Body of pancreas (tissue), 4 donors: Measurements from ENCODE around the gene DIS3L. TPM values are rescaled to one million over a fixed set of nuclear protein-coding genes. Genes with fewer than 3 reads are reported as not detected.

ENCODE experiments used
- ATAC-seq: fragments of 150-250 bp; one replicate; pipeline ENCODE4 v1.9.1; 2016
- DNase-seq, 4 donors: peaks; one replicate each; pipeline ENCODE4 v3.0.0-alpha.2; 2019
- H3K27ac ChIP-seq, 4 donors: fragments of 200-600 bp; sonication (generic); 1 replicate in 3 of 4; 2 replicates in 1 of 4; pipeline versions ENCODE4 v1.5.1 to v1.6.1; 2016 to 2019; ENCODE audit warnings: mild to moderate bottlenecking in 1 of 4, mixed read lengths in 1 of 4, moderate library complexity in 1 of 4
- H3K27me3 ChIP-seq, 2 donors: fragments of 200-600 bp; sonication (generic); one replicate each; pipeline ENCODE4 v1.6.0; 2016; ENCODE audit warnings: mild to moderate bottlenecking in 1 of 2
- H3K36me3 ChIP-seq, 2 donors: fragments of 200-600 bp; sonication (generic); replicated peaks in 1 of 2; 2 replicates each; pipeline ENCODE4 v1.5.1; 2016; ENCODE audit warnings: low read depth in 2 of 2; ENCODE audit not compliant: insufficient read depth in 1 of 2
- H3K4me1 ChIP-seq: fragments of 200-600 bp; sonication (generic); one replicate; pipeline ENCODE4 v1.6.0; 2016
- H3K4me3 ChIP-seq, 2 donors: fragments of 200-600 bp; sonication (generic); 1 replicate in 1 of 2; 2 replicates in 1 of 2; pipeline ENCODE4 v1.5.1; 2016 to 2019
- H3K9me3 ChIP-seq, 3 donors: fragments of 200-600 bp; sonication (generic); 1 replicate in 2 of 3; 2 replicates in 1 of 3; pipeline ENCODE4 v1.5.1; 2016
- CTCF ChIP-seq, 7 experiments: fragments of 450-650 bp in 4 of 7; fragments of 200-600 bp in 3 of 7; sonication (generic) in 3 of 7; IDR thresholded peaks; one replicate each; pipeline ENCODE4 v1.5.1; 2016 to 2019; ENCODE audit warnings: antibody characterized with exemption in 7 of 7
- POLR2A ChIP-seq, 3 donors: fragments of 450-650 bp; IDR thresholded peaks; one replicate each; pipeline ENCODE4 v1.6.1; 2016; ENCODE audit warnings: antibody characterized with exemption in 3 of 3, mild to moderate bottlenecking in 2 of 3
- WGBS, 2 donors: methylation state at CpG; one replicate each; pipeline ENCODE4 v1.1.5; 2017; 5-methylcytosine and 5-hydroxymethylcytosine counted together
- intact Hi-C: fragments of 100-400 bp; cut with DNase I; formaldehyde crosslinking; loops from one replicate; pipeline ENCODE4 v1.15.1; 2023
- total RNA-seq, 2 donors: library from RNA; depleted of rRNA; stranded (reverse); fragments of >200 nt; gene quantifications; one replicate each; pipeline ENCODE4 v1.1.0, GENCODE V29; 2016

The DIS3L gene
- total RNA-seq, 2 donors from 2014 or later = 17.5 to 17.9 TPM

- H3K36me3 ChIP-seq = no peaks in the 10 kb centered on the region
- H3K4me3 ChIP-seq = no peak overlapping the region
- H3K27me3 ChIP-seq = no peaks in the 10 kb centered on the region
- TF ChIP-seq POLR2A (IDR thresholded peaks at IDR 0.05) (no peak), CTCF (IDR thresholded peaks at IDR 0.05) (no peak)
- intact Hi-C loops = no loop called here
- 69 to 82% methylated on average over 13 of the region's 13 CpGs for WGBS, 2 donors
- no peaks in the 10 kb centered on the region for H3K4me1 ChIP-seq
- DNase-seq (no peak), ATAC-seq (no peak)
- H3K9me3 ChIP-seq = no peaks in the 10 kb centered on the region
- H3K27ac ChIP-seq = no peak overlapping the region
These were observed 23.9 kb upstream of the DIS3L start for GRCh38 chr15:66269326-66270090.

GRCh38 chr15:66270932-66271331, 22.4 kb upstream of the DIS3L start:
- 65 to 69% methylated on average over 6 of the region's 6 CpGs for WGBS, 2 donors
- Histone ChIP-seq H3K9me3 (no peaks in the 10 kb centered on the region), H3K36me3 (no peaks in the 10 kb centered on the region), H3K27me3 (no peaks in the 10 kb centered on the region), H3K27ac (no peak overlapping the region), H3K4me3 (no peak overlapping the region), H3K4me1 (no peaks in the 10 kb centered on the region)
- no peak for TF ChIP-seq POLR2A (IDR thresholded peaks at IDR 0.05)
- no peak for TF ChIP-seq CTCF (IDR thresholded peaks at IDR 0.05)
- intact Hi-C loops = no loop called here
- ATAC-seq = no peak
- DNase-seq = no peak

GRCh38 chr15:66275352-66275751, 18.0 kb upstream of the DIS3L start:
- no peak for ATAC-seq
- intact Hi-C loops = no loop called here

GRCh38 chr15:66276546-66276945, 16.8 kb upstream of the DIS3L start:
- no peaks in the 10 kb centered on the region for H3K27me3 ChIP-seq
- H3K9me3 ChIP-seq = no peaks in the 10 kb centered on the region
- TF ChIP-seq POLR2A (IDR thresholded peaks at IDR 0.05) (no peak), CTCF (IDR thresholded peaks at IDR 0.05) (no peak)
- no peak overlapping the region for H3K4me3 ChIP-seq
- H3K36me3 ChIP-seq = no peaks in the 10 kb centered on the region
- intact Hi-C loops = no loop called here
- no peaks in the 10 kb centered on the region for H3K4me1 ChIP-seq
- DNase-seq = no peak
- WGBS, 2 donors = 92% methylated on average over 3 of the region's 3 CpGs
- ATAC-seq = no peak
- H3K27ac ChIP-seq = no peak overlapping the region

More at GRCh38 chr15:66275352-66275751, 18.0 kb upstream of the DIS3L start:
- Histone ChIP-seq H3K4me3 (no peak overlapping the region), H3K36me3 (no peaks in the 10 kb centered on the region), H3K27me3 (no peaks in the 10 kb centered on the region), H3K27ac (no peak overlapping the region), H3K4me1 (no peaks in the 10 kb centered on the region), H3K9me3 (no peaks in the 10 kb centered on the region)
- no peak for TF ChIP-seq CTCF (IDR thresholded peaks at IDR 0.05)
- TF ChIP-seq POLR2A (IDR thresholded peaks at IDR 0.05) = no peak
- DNase-seq = no peak

GRCh38 chr15:66278056-66278455, 15.3 kb upstream of the DIS3L start:
- Histone ChIP-seq H3K4me3 (no peak overlapping the region), H3K27me3 (no peaks in the 10 kb centered on the region), H3K36me3 (no peaks in the 10 kb centered on the region), H3K27ac (no peak overlapping the region), H3K9me3 (no peaks in the 10 kb centered on the region), H3K4me1 (no peaks in the 10 kb centered on the region)
- no peak for ATAC-seq
- DNase-seq = no peak
- TF ChIP-seq POLR2A (IDR thresholded peaks at IDR 0.05) = no peak
- no peak for TF ChIP-seq CTCF (IDR thresholded peaks at IDR 0.05)
- intact Hi-C loops = no loop called here
- WGBS, 2 donors = 86% methylated on average over 6 of the region's 6 CpGs
